Suprapubic skin (tissue), 4 donors: Measurements from ENCODE around the gene LIPI. TPM values are rescaled to one million over a fixed set of nuclear protein-coding genes. Genes with fewer than 3 reads are reported as not detected.
"Not testable (repeated sequence)": the region's sequence is repeated elsewhere in the genome, so short reads cannot be mapped to it uniquely, and the experiment has no call there.

Experiments used
- DNase-seq, 2 donors: peaks; one replicate each; pipeline ENCODE4 v3.0.0-alpha.2; 2019; ENCODE audit warnings: low spot score in 2 of 2
- H3K27ac ChIP-seq: fragments of 200-600 bp; sonication (generic); one replicate; pipeline ENCODE4 v1.5.1; 2019
- H3K27me3 ChIP-seq: fragments of 200-600 bp; sonication (generic); one replicate; pipeline ENCODE4 v1.5.1; 2019
- H3K36me3 ChIP-seq: fragments of 200-600 bp; sonication (generic); one replicate; pipeline ENCODE4 v1.5.1; 2019
- H3K4me1 ChIP-seq: fragments of 200-600 bp; sonication (generic); one replicate; pipeline ENCODE4 v1.5.1; 2019
- H3K4me3 ChIP-seq: fragments of 200-600 bp; sonication (generic); one replicate; pipeline ENCODE4 v1.5.1; 2019; ENCODE audit warnings: mild to moderate bottlenecking
- H3K9me3 ChIP-seq: fragments of 200-600 bp; sonication (generic); one replicate; pipeline ENCODE4 v1.5.1; 2019
- CTCF ChIP-seq, 2 donors: fragments of 200-600 bp in 1 of 2; fragments of 450-650 bp in 1 of 2; sonication (generic) in 1 of 2; IDR thresholded peaks; one replicate each; pipeline ENCODE4 v1.5.1; 2016 to 2019; ENCODE audit warnings: antibody characterized with exemption in 2 of 2, mild to moderate bottlenecking in 1 of 2, moderate library complexity in 1 of 2
- EP300 ChIP-seq: sonication (generic); formaldehyde crosslinking; IDR thresholded peaks from one replicate; pipeline ENCODE4 v1.6.1; 2017; ENCODE audit warnings: antibody characterized with exemption
- POLR2A ChIP-seq, 2 donors: fragments of 450-650 bp; IDR thresholded peaks; one replicate each; pipeline ENCODE4 v1.6.1; 2017; ENCODE audit warnings: antibody characterized with exemption in 2 of 2, mild to moderate bottlenecking in 2 of 2, moderate library complexity in 2 of 2
- POLR2AphosphoS5 ChIP-seq, 3 donors: sonication (generic); formaldehyde crosslinking; IDR thresholded peaks; one replicate each; pipeline ENCODE4 v1.6.1; 2017; ENCODE audit warnings: antibody characterized with exemption in 3 of 3
- WGBS: methylation state at CpG from one replicate; pipeline ENCODE4 v1.1.5; 2018; 5-methylcytosine and 5-hydroxymethylcytosine counted together
- total RNA-seq, 4 donors: library from RNA; depleted of rRNA; stranded (reverse); fragments of >200 nt; gene quantifications; one replicate each; pipeline ENCODE4 v1.1.0, GENCODE V29; 2016

The LIPI gene
- total RNA-seq, 4 donors from 2014 or later = not detected

- Histone ChIP-seq H3K27ac (no peak overlapping the region), H3K4me1 (no peaks in the 10 kb centered on the region), H3K27me3 (no peaks in the 10 kb centered on the region), H3K36me3 (no peaks in the 10 kb centered on the region), H3K4me3 (no peak overlapping the region), H3K9me3 (no peaks in the 10 kb centered on the region)
- DNase-seq = no peak
- 87% methylated on average over 10 of the region's 22 CpGs for WGBS
- no peak for TF ChIP-seq CTCF (IDR thresholded peaks at IDR 0.05)
- TF ChIP-seq EP300 = no peak
- TF ChIP-seq POLR2A (IDR thresholded peaks at IDR 0.05) = no peak
- no peak for TF ChIP-seq POLR2AphosphoS5 (IDR thresholded peaks at IDR 0.05)
Measured at GRCh38 chr21:14092834-14093560, 117.8 kb downstream of the LIPI start.

DNA sequence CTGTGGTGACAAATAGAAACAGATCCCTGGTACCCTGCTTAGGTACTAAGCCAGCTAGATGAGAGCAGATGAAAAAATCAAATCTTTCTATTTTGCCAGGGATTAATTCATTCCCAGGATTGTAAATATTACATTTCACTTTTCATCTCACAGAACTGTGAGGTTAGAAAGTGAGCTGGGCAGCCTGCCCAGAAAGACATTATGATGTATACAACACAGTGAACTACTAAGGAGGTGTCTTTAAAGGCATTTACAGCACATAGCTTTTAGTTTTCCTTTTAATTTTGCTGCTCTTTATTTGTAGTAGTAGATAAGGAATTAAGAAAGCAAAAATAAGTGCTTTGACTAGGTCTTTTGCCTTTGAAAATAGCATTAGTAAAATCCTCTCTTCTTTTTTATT, 120.6 kb downstream of the LIPI start:
- not testable (repeated sequence) for H3K4me3 ChIP-seq, H3K4me1 ChIP-seq, H3K9me3 ChIP-seq, H3K36me3 ChIP-seq, DNase-seq, H3K27ac ChIP-seq, H3K27me3 ChIP-seq

DNA sequence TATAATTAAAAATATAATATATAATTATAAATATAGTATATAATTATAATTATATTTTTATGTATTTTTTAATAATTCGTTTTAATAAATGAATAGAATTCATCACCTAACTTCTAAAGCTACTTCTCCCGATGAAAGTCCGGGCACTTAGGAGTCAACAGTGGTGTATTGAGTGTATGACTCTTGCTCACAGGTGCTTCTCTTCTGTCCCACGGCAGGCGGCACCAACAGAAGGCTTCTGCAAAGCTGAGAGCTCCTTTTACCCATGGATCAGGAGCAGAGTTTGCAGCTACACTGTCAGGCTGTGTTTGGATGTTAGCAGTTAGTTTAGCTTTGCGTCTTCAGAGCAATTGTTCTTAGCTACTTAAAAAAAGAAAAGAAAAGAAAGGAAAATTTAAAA, 122.4 kb downstream of the LIPI start:
- H3K27ac ChIP-seq = no peak overlapping the region
- no peaks in the 10 kb centered on the region for H3K9me3 ChIP-seq
- H3K27me3 ChIP-seq = no peaks in the 10 kb centered on the region
- TF ChIP-seq POLR2AphosphoS5 (IDR thresholded peaks at IDR 0.05) (no peak), EP300 (no peak), POLR2A (IDR thresholded peaks at IDR 0.05) (no peak), CTCF (IDR thresholded peaks at IDR 0.05) (no peak)
- DNase-seq = no peak
- no peaks in the 10 kb centered on the region for H3K4me1 ChIP-seq
- 79% methylated on average over 6 of the region's 6 CpGs for WGBS
- H3K36me3 ChIP-seq = peaks cover 5% of the 10 kb centered on the region
- H3K4me3 ChIP-seq = no peak overlapping the region

DNA sequence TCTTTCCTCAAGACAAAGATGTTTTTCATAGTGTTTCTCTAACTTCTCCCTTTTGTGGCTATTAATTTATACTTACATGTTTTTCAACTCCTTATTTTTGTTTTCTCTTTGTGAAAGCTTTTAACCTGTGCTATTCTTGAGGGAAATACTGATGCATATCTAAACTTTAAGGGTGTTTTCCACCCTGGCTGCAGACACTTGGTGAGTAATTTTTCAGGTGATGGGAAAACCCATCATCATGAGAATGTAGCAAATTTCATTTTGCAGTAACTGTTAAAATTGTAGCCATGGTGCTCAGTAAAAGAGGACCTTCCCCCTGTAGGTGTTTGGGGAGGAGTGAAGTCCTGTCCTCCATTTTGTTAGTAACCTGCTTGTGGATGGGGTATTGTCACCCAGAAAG, 124.2 kb downstream of the LIPI start:
- no peaks in the 10 kb centered on the region for H3K27me3 ChIP-seq
- no peaks in the 10 kb centered on the region for H3K4me1 ChIP-seq
- H3K9me3 ChIP-seq = no peaks in the 10 kb centered on the region
- no peak for TF ChIP-seq POLR2A (IDR thresholded peaks at IDR 0.05)
- TF ChIP-seq EP300 = no peak
- H3K36me3 ChIP-seq = peaks cover 5% of the 10 kb centered on the region
- no peak overlapping the region for H3K27ac ChIP-seq
- no peak overlapping the region for H3K4me3 ChIP-seq
- no peak for DNase-seq

GRCh38 chr21:14084701-14085100, 126.1 kb downstream of the LIPI start:
- 98% methylated on average over 25 of the region's 25 CpGs for WGBS

DNA sequence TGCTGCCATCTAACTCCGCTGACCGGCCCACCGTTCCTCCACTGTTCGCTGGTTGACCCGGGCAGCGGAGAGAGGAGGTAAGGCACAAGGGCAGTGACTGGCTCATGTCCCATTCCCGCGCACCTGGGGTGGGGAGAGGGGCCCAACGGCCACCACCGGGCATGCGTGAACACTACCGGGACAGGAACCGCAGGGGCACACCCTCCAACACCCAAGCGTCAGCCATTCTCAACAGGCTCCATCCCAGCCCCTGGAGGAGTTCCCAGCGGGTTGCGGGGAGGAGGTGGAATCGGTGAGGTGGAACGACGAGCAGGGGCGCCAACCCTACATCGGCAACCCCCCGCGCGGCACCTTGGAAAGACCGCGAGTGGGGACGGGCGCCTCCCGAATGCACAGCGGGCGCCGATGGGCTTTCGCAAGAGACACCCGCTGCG, 126.7 kb downstream of the LIPI start:
- Histone ChIP-seq H3K4me1 (no peaks in the 10 kb centered on the region), H3K36me3 (peaks cover 5% of the 10 kb centered on the region), H3K4me3 (no peak overlapping the region), H3K9me3 (peaks cover 1% of the 10 kb centered on the region), H3K27ac (no peak overlapping the region), H3K27me3 (no peaks in the 10 kb centered on the region)
- no peak for DNase-seq
- 93% methylated on average over 22 of the region's 35 CpGs for WGBS
- TF ChIP-seq POLR2AphosphoS5 (IDR thresholded peaks at IDR 0.05) (no peak), CTCF (IDR thresholded peaks at IDR 0.05) (no peak), POLR2A (IDR thresholded peaks at IDR 0.05) (no peak), EP300 (no peak)

More at GRCh38 chr21:14084701-14085100, 126.1 kb downstream of the LIPI start:
- Histone ChIP-seq H3K4me1 (no peaks in the 10 kb centered on the region), H3K9me3 (no peaks in the 10 kb centered on the region), H3K27me3 (no peaks in the 10 kb centered on the region), H3K36me3 (peaks cover 5% of the 10 kb centered on the region), H3K4me3 (no peak overlapping the region), H3K27ac (no peak overlapping the region)
- no peak for DNase-seq
- no peak for TF ChIP-seq POLR2A (IDR thresholded peaks at IDR 0.05)
- no peak for TF ChIP-seq EP300
- no peak for TF ChIP-seq POLR2AphosphoS5 (IDR thresholded peaks at IDR 0.05)
- TF ChIP-seq CTCF (IDR thresholded peaks at IDR 0.05) = no peak
